Measurements from ENCODE around the gene HLCS. TPM values are rescaled to one million over a fixed set of nuclear protein-coding genes. Genes with fewer than 3 reads are reported as not detected.
A peak's percentile ranks its signal among the peaks of the same experiment; 100 is the strongest.

HLCS gene
- total RNA-seq, 2 experiments from 2014 or later, result 12.5 to 15.5 TPM

- no peak for ATAC-seq
- TF ChIP-seq CTCF (IDR thresholded peaks at IDR 0.05), result no peak
- no peak overlapping the region for H3K4me3 Mint-ChIP-seq
- no peaks in the 10 kb centered on the region for H3K9me3 Mint-ChIP-seq
- no peaks in the 10 kb centered on the region for H3K36me3 Mint-ChIP-seq (ENCODE audit: low read depth)
- ChIA-PET POLR2A (interaction anchor here (1.0 kb wide), 1 partner anchor 15 kb away, joined by 3 read pairs; no protein-coding TSS in a partner anchor), CTCF (no interaction called here)
- no peak overlapping the region for H3K27ac Mint-ChIP-seq
- DNase-seq, result no peak
- intact Hi-C loops (cut with micrococcal nuclease), result no loop called here
- H3K27me3 Mint-ChIP-seq, result no peaks in the 10 kb centered on the region
- peaks cover 21% of the 10 kb centered on the region for H3K4me1 Mint-ChIP-seq (ENCODE audit: low read depth)
These were observed 104.7 kb downstream of the HLCS start for GRCh38 chr21:36861595-36862323.

GRCh38 chr21:36860736-36861594 lies 105.5 kb downstream of the HLCS start:
- no peak for TF ChIP-seq CTCF (IDR thresholded peaks at IDR 0.05)
- H3K27ac Mint-ChIP-seq, result no peak overlapping the region
- H3K9me3 Mint-ChIP-seq, result no peaks in the 10 kb centered on the region
- ChIA-PET CTCF (no interaction called here), POLR2A (interaction anchor here (1.0 kb wide), 1 partner anchor 14 kb away, joined by 3 read pairs; no protein-coding TSS in a partner anchor)
- no peaks in the 10 kb centered on the region for H3K36me3 Mint-ChIP-seq (ENCODE audit: low read depth)
- H3K4me3 Mint-ChIP-seq, result no peak overlapping the region
- ATAC-seq (no peak), DNase-seq (no peak)
- intact Hi-C loops (cut with micrococcal nuclease), result no loop called here
- peaks cover 20% of the 10 kb centered on the region for H3K4me1 Mint-ChIP-seq (ENCODE audit: low read depth)
- no peaks in the 10 kb centered on the region for H3K27me3 Mint-ChIP-seq

GRCh38 chr21:36859744-36860501 lies 106.5 kb downstream of the HLCS start:
- CTCF ChIA-PET, result no interaction called here

GRCh38 chr21:36858320-36858957 lies 108.0 kb downstream of the HLCS start:
- Mint-ChIP-seq H3K4me3 (no peak overlapping the region), H3K27ac (no peak overlapping the region), H3K9me3 (no peaks in the 10 kb centered on the region), H3K4me1 (ENCODE audit: low read depth) (peaks cover 20% of the 10 kb centered on the region), H3K27me3 (no peaks in the 10 kb centered on the region), H3K36me3 (ENCODE audit: low read depth) (no peaks in the 10 kb centered on the region)
- CTCF ChIA-PET, result interaction anchor here (0.9 kb wide), 1 partner anchor 69 kb away, joined by 3 read pairs; no protein-coding TSS in a partner anchor
- intact Hi-C loops (cut with micrococcal nuclease), result no loop called here
- ATAC-seq (no peak), DNase-seq (no peak)
- POLR2A ChIA-PET, result no interaction called here
- no peak for TF ChIP-seq CTCF (IDR thresholded peaks at IDR 0.05)

More at GRCh38 chr21:36859744-36860501, 106.5 kb downstream of the HLCS start:
- POLR2A ChIA-PET, result no interaction called here
- no peak overlapping the region for H3K27ac Mint-ChIP-seq
- peak; percentile 97 for ATAC-seq
- H3K4me3 Mint-ChIP-seq, result no peak overlapping the region
- no peak for TF ChIP-seq CTCF (IDR thresholded peaks at IDR 0.05)
- H3K9me3 Mint-ChIP-seq, result no peaks in the 10 kb centered on the region
- no peaks in the 10 kb centered on the region for H3K27me3 Mint-ChIP-seq
- H3K36me3 Mint-ChIP-seq (ENCODE audit: low read depth), result no peaks in the 10 kb centered on the region
- intact Hi-C loops (cut with micrococcal nuclease), result no loop called here
- peaks cover 20% of the 10 kb centered on the region for H3K4me1 Mint-ChIP-seq (ENCODE audit: low read depth)
- DNase-seq, result peak; percentile 58

All from activated CD8-positive, alpha-beta T cell treated with anti-CD3 and anti-CD28 coated beads for 36 hours (primary cell).